Endothelial cell of umbilical vein (primary cell): ENCODE data around the gene VEPH1. TPM values are rescaled to one million over a fixed set of nuclear protein-coding genes. Genes with fewer than 3 reads are reported as not detected.

Source experiments
- BruUV-seq: library from RNA; stranded (reverse); fragments of 400-500 nt; replicated peaks from 2 replicates; lab custom pipeline; 2021; lab: Mats Ljungman, UMichigan
- CTCF ChIA-PET: fragments of 300-600, 350-600 bp; sonication (Branson Sonifier 250); formaldehyde crosslinking; loops from one replicate; lab custom pipeline; 2021; ENCODE audit warnings: antibody characterized with exemption, inconsistent platforms; lab: Charles Lee
- POLR2A ChIA-PET: fragments of 300-600, 350-600 bp; sonication (Branson Sonifier 250); formaldehyde crosslinking; loops from one replicate; lab custom pipeline; 2021; ENCODE audit warnings: antibody characterized with exemption, inconsistent platforms; lab: Charles Lee
- DNase-seq: peaks from one replicate; pipeline ENCODE4 v3.0.0-alpha.2; 2011; ENCODE audit warnings: low read depth, low spot score
- FAIRE-seq: peaks from 2 replicates; lab custom pipeline; 2011; peaks lifted over from hg19 to GRCh38; lab: Jason Lieb, UNC
- H2AFZ ChIP-seq: 2 replicates; pipeline ENCODE4 v1.6.0; 2012; ENCODE audit warnings: low read depth, low read length, control low read depth, inconsistent platforms
- H3K27ac ChIP-seq: 2 replicates; pipeline ENCODE4 v1.5.1; 2011; ENCODE audit warnings: low read depth, mild to moderate bottlenecking, control low read depth, low read length, moderate library complexity; ENCODE audit not compliant: insufficient read depth
- H3K27me3 ChIP-seq, 2 experiments: 2 replicates each; pipeline versions ENCODE4 v1.6.0 to v1.6.1; 2011; ENCODE audit warnings: low read length in 2 of 2, mixed read lengths in 1 of 2; ENCODE audit not compliant: control insufficient read depth in 2 of 2, insufficient read depth in 2 of 2
- H3K36me3 ChIP-seq, 2 experiments: 2 replicates in 1 of 2; 3 replicates in 1 of 2; pipeline ENCODE4 v1.5.1; 2011; ENCODE audit warnings: low read length in 2 of 2, mild to moderate bottlenecking in 1 of 2, moderate library complexity in 1 of 2; ENCODE audit not compliant: control insufficient read depth in 2 of 2, insufficient read depth in 2 of 2; ENCODE audit errors: extremely low read depth in 1 of 2
- H3K4me1 ChIP-seq: 3 replicates; pipeline ENCODE4 v1.5.1; 2011; ENCODE audit warnings: mild to moderate bottlenecking, low read length; ENCODE audit not compliant: control insufficient read depth, insufficient read depth; ENCODE audit errors: extremely low read depth
- H3K4me2 ChIP-seq: 2 replicates; pipeline ENCODE4 v1.6.1; 2011; ENCODE audit warnings: low read length, control low read depth, mixed read lengths; ENCODE audit not compliant: insufficient read depth
- H3K4me3 ChIP-seq, 3 experiments: fragments of 200-600 bp in 1 of 3; sonication (generic), shearing (Covaris generic) in 1 of 3; replicated peaks in 1 of 3; 2 replicates each; pipeline ENCODE4 v1.5.1; 2011 to 2016; ENCODE audit warnings: control low read depth in 3 of 3, low read length in 3 of 3, mild to moderate bottlenecking in 2 of 3, inconsistent platforms in 1 of 3, low read depth in 1 of 3, moderate library complexity in 1 of 3; ENCODE audit not compliant: insufficient read depth in 1 of 3
- H3K79me2 ChIP-seq: 2 replicates; pipeline ENCODE4 v1.6.0; 2012; ENCODE audit warnings: low read length, inconsistent platforms; ENCODE audit not compliant: control insufficient read depth, insufficient read depth
- H3K9ac ChIP-seq: replicated peaks from 2 replicates; pipeline ENCODE3; 2011; ENCODE audit warnings: low read length, control low read depth; ENCODE audit not compliant: insufficient read depth; ENCODE audit errors: extremely low read depth
- H3K9me1 ChIP-seq: replicated peaks from 3 replicates; pipeline ENCODE4 v1.6.0; 2011; ENCODE audit warnings: mild to moderate bottlenecking, low read length; ENCODE audit not compliant: control insufficient read depth, insufficient read depth; ENCODE audit errors: extremely low read depth
- H3K9me3 ChIP-seq: replicated peaks from 2 replicates; pipeline ENCODE4 v1.5.1; 2012; ENCODE audit warnings: low read length, inconsistent platforms; ENCODE audit not compliant: control insufficient read depth, insufficient read depth
- H4K20me1 ChIP-seq: replicated peaks from 2 replicates; pipeline ENCODE3; 2011; ENCODE audit warnings: mild to moderate bottlenecking, low read length; ENCODE audit not compliant: control insufficient read depth, insufficient read depth; ENCODE audit errors: extremely low read depth
- CTCF ChIP-seq, 2 donors: IDR thresholded peaks; 1 replicate in 1 of 2; 2 replicates in 1 of 2; pipeline ENCODE4 v1.5.1; 2011; ENCODE audit warnings: low read length in 2 of 2, mild to moderate bottlenecking in 2 of 2, moderate library complexity in 2 of 2, control low read depth in 1 of 2, inconsistent platforms in 1 of 2, low read depth in 1 of 2; ENCODE audit not compliant: insufficient read depth in 1 of 2; ENCODE audit errors: extremely low read depth in 1 of 2
- EZH2 ChIP-seq: IDR thresholded peaks from 2 replicates; pipeline ENCODE4 v1.6.1; 2012; ENCODE audit warnings: borderline replicate concordance, low read depth, mild to moderate bottlenecking, moderate library complexity, low read length, inconsistent platforms; ENCODE audit not compliant: severe bottlenecking
- FOS ChIP-seq: IDR thresholded peaks from 2 replicates; pipeline ENCODE4 v1.6.1; 2011; ENCODE audit warnings: mild to moderate bottlenecking, low read length, moderate library complexity, borderline replicate concordance; ENCODE audit not compliant: insufficient read depth
- GATA2 ChIP-seq: IDR thresholded peaks from 2 replicates; pipeline ENCODE4 v1.7.0; 2011; ENCODE audit warnings: low read depth, mild to moderate bottlenecking, moderate library complexity, mixed read lengths, low read length; ENCODE audit not compliant: insufficient read length, insufficient read depth
- JUN ChIP-seq: IDR thresholded peaks from 2 replicates; pipeline ENCODE4 v1.6.1; 2011; ENCODE audit warnings: borderline replicate concordance, low read depth; ENCODE audit not compliant: insufficient read length, insufficient read depth
- MAX ChIP-seq: IDR thresholded peaks from 2 replicates; pipeline ENCODE4 v1.6.1; 2011; ENCODE audit not compliant: insufficient read depth, insufficient read length
- MYC ChIP-seq: IDR thresholded peaks from one replicate; pipeline ENCODE4 v1.6.1; 2011; ENCODE audit warnings: mild to moderate bottlenecking, low read depth, low read length
- POLR2A ChIP-seq: IDR thresholded peaks from 2 replicates; pipeline ENCODE4 v1.6.1; 2012; ENCODE audit warnings: low read depth, mild to moderate bottlenecking, control low read depth, low read length
- POLR2AphosphoS5 ChIP-seq: IDR thresholded peaks from 2 replicates; pipeline ENCODE4 v1.6.1; 2012; ENCODE audit warnings: low read depth, mild to moderate bottlenecking, control low read depth, low read length, moderate library complexity; ENCODE audit not compliant: insufficient read depth
- dilution Hi-C: fragments of 300-500 bp; cut with MboI; formaldehyde crosslinking; loops from one replicate; pipeline ENCODE4 v1.15.0; 2019; ENCODE audit warnings: low sequenced_read_pairs; ENCODE audit not compliant: extremely low pct_ligation_motif_present
- intact Hi-C: fragments of 100-400 bp; cut with micrococcal nuclease; formaldehyde crosslinking; loops from one replicate; pipeline ENCODE4 v1.10.0; 2022
- polyA plus RNA-seq, 4 experiments: library from polyadenylated mRNA; depleted of rRNA in 3 of 4; stranded (reverse) in 3 of 4; unstranded in 1 of 4; fragments of >200 nt; gene quantifications; 2 replicates each; pipeline versions ENCODE4 v1.2.1 to v1.2.3, GENCODE V29; 2011 to 2012; ENCODE audit warnings: missing spikeins in 1 of 4
- total RNA-seq: library from RNA; stranded (reverse); gene quantifications from 2 replicates; pipeline ENCODE4 v1.2.3, GENCODE V29; 2021

Gene VEPH1
- total and polyA plus RNA-seq, 2 donors (not counting 3 experiments of a cell fraction or from before 2014, with no cell fraction given) = 42.9 to 136 TPM

GRCh38 chr3:157498371-157498770 is 4.8 kb downstream of the VEPH1 start:
- ChIA-PET POLR2A (no interaction called here), CTCF (interaction anchor here (1.1 to 10.1 kb wide), 5 partner anchors 12 to 297 kb away, joined by 3 to 97 read pairs (median 5); no protein-coding TSS in a partner anchor)
- no peaks in the 10 kb centered on the region for H3K9me3 ChIP-seq
- FAIRE-seq (no peak), DNase-seq (no peak)
- dilution Hi-C loops (no loop called here), intact Hi-C loops (no loop called here)
- no peak overlapping the region for H3K27ac ChIP-seq
- no peak for TF ChIP-seq POLR2AphosphoS5
- no peak for TF ChIP-seq FOS
- no peak for TF ChIP-seq GATA2
- no peak for TF ChIP-seq CTCF (IDR thresholded peaks at IDR 0.05; ENCODE audit: extremely low read depth in 1 of 2, insufficient read depth in 1 of 2, low read depth in 1 of 2, low read length in 2 of 2)
- no peak for TF ChIP-seq MYC
- TF ChIP-seq MAX = no peak
- TF ChIP-seq EZH2 = no peak
- no peak for TF ChIP-seq JUN
- no peak for TF ChIP-seq POLR2A
- no peaks in the 10 kb centered on the region for H4K20me1 ChIP-seq
- H3K4me2 ChIP-seq = no peak overlapping the region
- no peaks in the 10 kb centered on the region for H3K9me1 ChIP-seq
- H2AFZ ChIP-seq = no peak overlapping the region
- H3K4me3 ChIP-seq = no peak overlapping the region
- H3K36me3 ChIP-seq = peaks cover 4 to 5% of the 10 kb centered on the region in 2 experiments
- H3K79me2 ChIP-seq = peaks cover 93% of the 10 kb centered on the region
- no peaks in the 10 kb centered on the region for H3K27me3 ChIP-seq
- H3K4me1 ChIP-seq = peaks cover 9% of the 10 kb centered on the region
- no TSS peak for BruUV-seq
- H3K9ac ChIP-seq = no peak overlapping the region
